ENCODE measurements around the gene CHN1. TPM values are rescaled to one million over a fixed set of nuclear protein-coding genes. Genes with fewer than 3 reads are reported as not detected.

CHN1 gene
- total RNA-seq, 1 donor from 2014 or later: 32.7 TPM

DNA sequence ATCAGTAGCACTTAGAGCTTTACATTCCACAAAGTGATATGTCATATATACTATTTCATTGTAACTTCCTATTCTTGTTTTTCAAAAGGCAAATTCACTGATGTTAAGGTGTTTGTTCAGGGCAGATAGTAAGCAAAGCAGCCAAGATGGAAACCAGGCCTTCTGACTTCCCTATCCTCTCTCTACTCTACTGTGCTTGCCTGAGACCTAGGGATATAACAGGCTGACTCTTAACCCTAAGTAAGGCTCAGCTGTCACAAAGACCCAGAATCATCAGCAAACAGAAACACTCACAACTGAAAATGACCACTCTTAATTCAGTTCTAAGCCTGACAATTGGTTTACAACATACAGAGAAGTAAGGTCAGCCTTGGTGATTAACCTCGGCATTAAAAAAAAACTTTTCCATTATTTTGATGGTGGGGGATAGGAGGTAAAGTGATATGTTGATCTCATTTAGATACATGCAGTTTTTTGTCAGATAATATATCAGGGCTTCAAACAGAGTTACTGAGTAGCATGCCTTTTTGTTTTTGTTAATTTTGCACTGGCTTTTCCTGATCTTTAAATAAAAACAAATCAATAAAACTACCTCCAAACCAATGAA lies 145.5 kb downstream of the CHN1 start:
- DNase-seq (ENCODE audit: low spot score in 2 of 2, unreplicated experiment in 2 of 2): no peak
- Mint-ChIP-seq H3K4me3 (no peak overlapping the region), H3K27ac (peak overlapping the region; percentile 7), H3K27me3 (ENCODE audit: low read depth) (no peaks in the 10 kb centered on the region), H3K9me3 (no peaks in the 10 kb centered on the region), H3K4me1 (peaks cover 2% of the 10 kb centered on the region), H3K36me3 (no peaks in the 10 kb centered on the region)
- TF ChIP-seq, protein P1, sequence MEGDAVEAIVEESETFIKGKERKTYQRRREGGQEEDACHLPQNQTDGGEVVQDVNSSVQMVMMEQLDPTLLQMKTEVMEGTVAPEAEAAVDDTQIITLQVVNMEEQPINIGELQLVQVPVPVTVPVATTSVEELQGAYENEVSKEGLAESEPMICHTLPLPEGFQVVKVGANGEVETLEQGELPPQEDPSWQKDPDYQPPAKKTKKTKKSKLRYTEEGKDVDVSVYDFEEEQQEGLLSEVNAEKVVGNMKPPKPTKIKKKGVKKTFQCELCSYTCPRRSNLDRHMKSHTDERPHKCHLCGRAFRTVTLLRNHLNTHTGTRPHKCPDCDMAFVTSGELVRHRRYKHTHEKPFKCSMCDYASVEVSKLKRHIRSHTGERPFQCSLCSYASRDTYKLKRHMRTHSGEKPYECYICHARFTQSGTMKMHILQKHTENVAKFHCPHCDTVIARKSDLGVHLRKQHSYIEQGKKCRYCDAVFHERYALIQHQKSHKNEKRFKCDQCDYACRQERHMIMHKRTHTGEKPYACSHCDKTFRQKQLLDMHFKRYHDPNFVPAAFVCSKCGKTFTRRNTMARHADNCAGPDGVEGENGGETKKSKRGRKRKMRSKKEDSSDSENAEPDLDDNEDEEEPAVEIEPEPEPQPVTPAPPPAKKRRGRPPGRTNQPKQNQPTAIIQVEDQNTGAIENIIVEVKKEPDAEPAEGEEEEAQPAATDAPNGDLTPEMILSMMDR (IDR thresholded peaks at IDR 0.05; ENCODE audit: unreplicated experiment): no peak

DNA sequence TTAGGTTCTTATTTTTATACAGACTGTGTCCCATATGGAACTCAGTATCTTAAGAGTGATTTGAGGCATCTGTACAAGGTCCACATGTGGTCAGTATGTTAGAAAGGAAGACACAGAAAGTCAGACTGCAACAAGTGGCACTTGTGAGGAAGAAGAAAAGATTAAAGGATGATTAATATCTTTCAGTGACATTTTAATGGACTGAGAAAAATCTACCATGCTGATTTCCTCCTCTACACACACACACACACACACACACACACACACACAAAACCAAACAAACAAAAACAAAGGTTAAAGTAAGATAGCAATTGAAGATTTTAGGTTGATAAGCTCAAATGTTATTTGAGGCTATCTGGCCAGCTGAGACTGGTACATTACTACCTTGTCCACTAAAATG lies 146.4 kb downstream of the CHN1 start:
- Mint-ChIP-seq H3K27me3 (ENCODE audit: low read depth) (no peaks in the 10 kb centered on the region), H3K9me3 (peaks cover under 1% of the 10 kb centered on the region), H3K27ac (no peak overlapping the region), H3K4me1 (peaks cover 2% of the 10 kb centered on the region), H3K36me3 (no peaks in the 10 kb centered on the region), H3K4me3 (no peak overlapping the region)
- TF ChIP-seq, protein P1 (IDR thresholded peaks at IDR 0.05; ENCODE audit: unreplicated experiment): no peak
- DNase-seq (ENCODE audit: low spot score in 2 of 2, unreplicated experiment in 2 of 2): no peak

DNA sequence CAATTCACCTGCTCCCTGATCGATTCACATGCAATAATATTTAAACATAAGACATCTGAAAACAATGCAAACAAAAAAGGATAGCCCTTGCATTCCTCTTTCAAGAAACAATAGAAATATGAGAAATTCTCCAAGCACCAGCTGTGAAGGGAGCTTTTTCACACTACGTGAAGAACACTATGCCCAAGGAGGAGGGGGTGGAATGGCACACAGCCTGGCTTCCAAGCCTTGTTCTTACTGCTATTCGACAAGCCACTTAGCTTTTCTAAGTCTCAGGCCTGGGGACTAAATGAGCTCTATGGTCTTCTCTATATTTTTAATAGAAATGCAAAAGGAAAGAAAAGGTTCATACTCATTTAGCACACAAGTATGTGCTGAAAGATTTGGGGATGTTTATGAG lies 148.7 kb downstream of the CHN1 start:
- Mint-ChIP-seq H3K27me3 (ENCODE audit: low read depth) (no peaks in the 10 kb centered on the region), H3K36me3 (peaks cover 15% of the 10 kb centered on the region), H3K4me3 (no peak overlapping the region), H3K4me1 (peaks cover 2% of the 10 kb centered on the region), H3K9me3 (peaks cover 16% of the 10 kb centered on the region), H3K27ac (no peak overlapping the region)
- no peak for DNase-seq (ENCODE audit: low spot score in 2 of 2, unreplicated experiment in 2 of 2)
- TF ChIP-seq, protein P1 (IDR thresholded peaks at IDR 0.05; ENCODE audit: unreplicated experiment): no peak

DNA sequence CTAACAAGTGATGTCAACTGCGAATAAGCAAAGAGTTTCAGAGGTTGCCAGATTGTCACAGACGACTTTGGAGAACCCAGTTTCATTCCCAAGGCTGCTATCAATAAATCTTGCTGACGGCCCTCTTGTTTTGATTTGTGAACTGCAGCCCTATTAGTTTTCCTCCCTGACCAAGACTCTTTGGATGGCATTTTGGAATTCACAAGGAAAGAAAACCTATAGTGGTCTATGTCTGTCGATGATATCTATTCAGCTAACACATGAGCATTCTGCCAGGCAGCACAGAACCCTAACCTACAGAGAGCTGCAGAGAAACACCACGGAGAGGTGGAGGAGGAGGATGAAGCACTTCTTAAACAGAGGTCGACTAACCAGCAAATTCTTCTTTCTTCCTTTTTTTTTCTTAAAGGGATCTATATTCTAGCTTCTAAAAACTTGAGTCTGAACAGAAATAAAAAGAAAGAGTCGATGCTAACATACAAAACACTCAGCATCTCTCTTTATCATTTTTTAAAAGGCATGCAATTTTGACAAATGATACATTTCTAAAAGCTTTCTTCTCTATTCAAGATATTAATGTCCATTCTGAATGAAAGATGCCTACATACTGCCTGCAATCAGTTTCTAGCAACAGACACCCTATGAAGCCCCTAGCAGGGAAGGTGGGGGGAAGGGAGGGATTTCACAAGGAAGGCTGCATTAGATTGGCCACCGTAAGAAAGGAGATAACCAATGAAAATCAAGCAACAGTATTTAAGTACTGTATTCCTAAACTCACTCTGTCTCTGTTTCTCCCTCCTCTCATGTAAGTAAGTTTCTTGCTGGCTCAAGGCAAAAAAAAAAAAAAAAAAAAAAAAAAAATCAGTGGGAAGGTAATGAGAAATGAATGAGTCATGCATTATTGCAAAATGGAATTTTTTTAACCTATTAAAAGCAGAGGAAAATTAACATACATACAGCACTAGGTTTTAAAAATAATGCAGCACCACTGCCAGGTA lies 157.9 kb downstream of the CHN1 start:
- TF ChIP-seq, protein P1 (IDR thresholded peaks at IDR 0.05; ENCODE audit: unreplicated experiment): no peak
- H3K27me3 Mint-ChIP-seq (ENCODE audit: low read depth): no peaks in the 10 kb centered on the region
- H3K4me3 Mint-ChIP-seq: peak overlapping the region; percentile 59
- H3K27ac Mint-ChIP-seq: peak overlapping the region; percentile 65
- H3K4me1 Mint-ChIP-seq: peaks cover 31% of the 10 kb centered on the region
- H3K36me3 Mint-ChIP-seq: peaks cover 2% of the 10 kb centered on the region
- DNase-seq (ENCODE audit: low spot score in 2 of 2, unreplicated experiment in 2 of 2): no peak
- peaks cover under 1% of the 10 kb centered on the region for H3K9me3 Mint-ChIP-seq

DNA sequence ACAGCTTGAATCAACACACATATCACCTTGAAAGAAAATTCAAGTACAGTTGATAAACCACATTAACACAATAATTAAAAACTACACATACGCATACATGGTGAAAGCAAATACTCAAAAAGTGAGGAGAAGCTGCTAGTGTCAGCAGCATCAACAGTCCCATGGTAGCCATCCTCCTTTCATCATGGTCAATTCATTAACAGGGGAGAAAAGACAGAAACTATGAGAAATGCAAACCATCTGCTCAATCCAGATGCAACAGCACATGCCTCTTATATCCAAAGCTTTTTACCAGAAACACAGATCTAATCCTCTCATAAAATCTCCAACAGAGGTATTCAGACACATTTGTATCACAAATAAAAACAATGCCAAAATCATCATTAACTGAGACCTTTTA lies 159.0 kb downstream of the CHN1 start:
- Mint-ChIP-seq H3K27ac (peak overlapping the region; percentile 71), H3K27me3 (ENCODE audit: low read depth) (no peaks in the 10 kb centered on the region), H3K36me3 (no peaks in the 10 kb centered on the region), H3K4me1 (peaks cover 38% of the 10 kb centered on the region), H3K4me3 (peak overlapping the region; percentile 57), H3K9me3 (no peaks in the 10 kb centered on the region)
- no peak for DNase-seq (ENCODE audit: low spot score in 2 of 2, unreplicated experiment in 2 of 2)
- TF ChIP-seq, protein P1 (IDR thresholded peaks at IDR 0.05; ENCODE audit: unreplicated experiment): no peak
